Raji (cell line): Measurements from ENCODE around the gene RECK.

Experiments
- POLR2A ChIP-seq: IDR thresholded peaks from 2 replicates; pipeline ENCODE4 v1.6.1; 2011; ENCODE audit warnings: low read depth, low read length, control low read depth; ENCODE audit not compliant: insufficient read depth

RECK gene

GRCh38 chr9:36088020-36088419, 51.3 kb downstream of the RECK start:
- TF ChIP-seq POLR2A: no peak

GRCh38 chr9:36091026-36091953, 54.6 kb downstream of the RECK start:
- no peak for TF ChIP-seq POLR2A

- TF ChIP-seq POLR2A: no peak
These were observed 55.3 kb downstream of the RECK start for GRCh38 chr9:36092014-36092413.

GRCh38 chr9:36092509-36093215, 55.9 kb downstream of the RECK start:
- TF ChIP-seq POLR2A: no peak

GRCh38 chr9:36093384-36093783, 56.7 kb downstream of the RECK start:
- no peak for TF ChIP-seq POLR2A

- TF ChIP-seq POLR2A: no peak
These were observed 63.0 kb downstream of the RECK start for GRCh38 chr9:36099718-36100117.

- no peak for TF ChIP-seq POLR2A
These were observed 63.8 kb downstream of the RECK start for GRCh38 chr9:36100532-36100931.

GRCh38 chr9:36101916-36102741, 65.4 kb downstream of the RECK start:
- TF ChIP-seq POLR2A: no peak

GRCh38 chr9:36102742-36103495, 66.2 kb downstream of the RECK start:
- no peak for TF ChIP-seq POLR2A

GRCh38 chr9:36109071-36109470, 72.4 kb downstream of the RECK start:
- no peak for TF ChIP-seq POLR2A

- no peak for TF ChIP-seq POLR2A
These were observed 73.7 kb downstream of the RECK start for GRCh38 chr9:36110434-36110833.

GRCh38 chr9:36112516-36112915, 75.8 kb downstream of the RECK start:
- no peak for TF ChIP-seq POLR2A

GRCh38 chr9:36113999-36114398, 77.3 kb downstream of the RECK start:
- TF ChIP-seq POLR2A: no peak

GRCh38 chr9:36116593-36116992, 79.9 kb downstream of the RECK start:
- TF ChIP-seq POLR2A: no peak

GRCh38 chr9:36118201-36118600, 81.5 kb downstream of the RECK start:
- no peak for TF ChIP-seq POLR2A

GRCh38 chr9:36118706-36119105, 82.0 kb downstream of the RECK start:
- TF ChIP-seq POLR2A: no peak
